OCI-LY3 (cell line): ENCODE results near the gene RBM17.

Source experiments
- H2AFZ ChIP-seq: fragments of 200-600, 300-600 bp; shearing (Covaris generic); 2 replicates; pipeline ENCODE4 v1.6.0; 2014; ENCODE audit warnings: antibody characterized with exemption, low read depth, low read length
- H3K27ac ChIP-seq: fragments of 200-600, 300-600 bp; sonication (generic); 2 replicates; pipeline ENCODE4 v1.5.1; 2014; ENCODE audit warnings: mild to moderate bottlenecking, low read length, moderate library complexity, mixed read lengths
- H3K27me3 ChIP-seq: fragments of 200-600, 300-600 bp; sonication (generic); 2 replicates; pipeline ENCODE4 v1.6.1; 2014; ENCODE audit warnings: low read depth, low read length, mixed read lengths
- H3K36me3 ChIP-seq: fragments of 200-600, 300-600 bp; sonication (generic); replicated peaks from 2 replicates; pipeline ENCODE3; 2014; ENCODE audit warnings: low read depth, low read length, mixed read lengths
- H3K4me1 ChIP-seq: fragments of 300-600, 200-600 bp; sonication (generic); 2 replicates; pipeline ENCODE4 v1.6.1; 2014; ENCODE audit warnings: low read length, mixed read lengths
- H3K4me2 ChIP-seq: fragments of 200-600, 300-600 bp; sonication (generic); 2 replicates; pipeline ENCODE4 v1.6.1; 2014; ENCODE audit warnings: low read length, mixed read lengths
- H3K4me3 ChIP-seq: fragments of 300-600, 200-600 bp; sonication (generic); 2 replicates; pipeline ENCODE4 v1.5.1; 2014; ENCODE audit warnings: antibody characterized with exemption, mild to moderate bottlenecking, low read length, moderate library complexity
- H3K79me2 ChIP-seq: fragments of 300-600, 200-600 bp; shearing (Covaris generic); 2 replicates; pipeline ENCODE4 v1.6.1; 2014; ENCODE audit warnings: mild to moderate bottlenecking, low read length, mixed read lengths
- H3K9ac ChIP-seq: fragments of 300-600, 200-600 bp; shearing (Covaris generic); 2 replicates; pipeline ENCODE4 v1.6.0; 2014; ENCODE audit warnings: mild to moderate bottlenecking, low read length, moderate library complexity
- H3K9me3 ChIP-seq: fragments of 200-600, 300-600 bp; shearing (Covaris generic); 2 replicates; pipeline ENCODE4 v1.6.1; 2014; ENCODE audit warnings: low read length, mixed read lengths; ENCODE audit not compliant: insufficient read depth
- H4K20me1 ChIP-seq: fragments of 200-600, 300-600 bp; sonication (generic); 2 replicates; pipeline ENCODE4 v1.6.1; 2016; ENCODE audit warnings: low read length, mixed read lengths; ENCODE audit not compliant: insufficient read depth
- EZH2phosphoT487 ChIP-seq: fragments of 200-600 bp; shearing (Covaris generic); IDR thresholded peaks from 2 replicates; pipeline ENCODE4 v1.6.1; 2018; ENCODE audit warnings: antibody characterized with exemption, mixed run types, low read depth
- TF ChIP-seq, protein P1 (sequence below): fragments of 200-600, 300-600 bp; sonication (generic); IDR thresholded peaks from 2 replicates; pipeline ENCODE4 v1.5.1; 2014; ENCODE audit warnings: antibody characterized with exemption, low read length, low read depth

Gene RBM17

GRCh38 chr10:6082496-6083395 lies 6.1 kb upstream of the RBM17 start:
- Histone ChIP-seq H3K79me2 (no peaks in the 10 kb centered on the region), H3K9me3 (no peaks in the 10 kb centered on the region), H3K4me1 (peaks cover 44% of the 10 kb centered on the region), H3K27ac (peak overlapping the region; percentile 44; the same call in 1 of the 2 replicates), H3K36me3 (no peaks in the 10 kb centered on the region), H3K4me3 (peak overlapping the region; percentile 72), H3K4me2 (peak overlapping the region; percentile 87), H3K9ac (no peak overlapping the region), H3K27me3 (no peaks in the 10 kb centered on the region), H2AFZ (no peak overlapping the region), H4K20me1 (no peaks in the 10 kb centered on the region)
- TF ChIP-seq, protein P1, sequence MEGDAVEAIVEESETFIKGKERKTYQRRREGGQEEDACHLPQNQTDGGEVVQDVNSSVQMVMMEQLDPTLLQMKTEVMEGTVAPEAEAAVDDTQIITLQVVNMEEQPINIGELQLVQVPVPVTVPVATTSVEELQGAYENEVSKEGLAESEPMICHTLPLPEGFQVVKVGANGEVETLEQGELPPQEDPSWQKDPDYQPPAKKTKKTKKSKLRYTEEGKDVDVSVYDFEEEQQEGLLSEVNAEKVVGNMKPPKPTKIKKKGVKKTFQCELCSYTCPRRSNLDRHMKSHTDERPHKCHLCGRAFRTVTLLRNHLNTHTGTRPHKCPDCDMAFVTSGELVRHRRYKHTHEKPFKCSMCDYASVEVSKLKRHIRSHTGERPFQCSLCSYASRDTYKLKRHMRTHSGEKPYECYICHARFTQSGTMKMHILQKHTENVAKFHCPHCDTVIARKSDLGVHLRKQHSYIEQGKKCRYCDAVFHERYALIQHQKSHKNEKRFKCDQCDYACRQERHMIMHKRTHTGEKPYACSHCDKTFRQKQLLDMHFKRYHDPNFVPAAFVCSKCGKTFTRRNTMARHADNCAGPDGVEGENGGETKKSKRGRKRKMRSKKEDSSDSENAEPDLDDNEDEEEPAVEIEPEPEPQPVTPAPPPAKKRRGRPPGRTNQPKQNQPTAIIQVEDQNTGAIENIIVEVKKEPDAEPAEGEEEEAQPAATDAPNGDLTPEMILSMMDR, result no peak

GRCh38 chr10:6083523-6084475 lies 5.0 kb upstream of the RBM17 start:
- H3K79me2 ChIP-seq, result no peaks in the 10 kb centered on the region; the same call in 1 of the 2 replicates
- peak overlapping the region; percentile 87 for H3K4me2 ChIP-seq
- H3K27ac ChIP-seq, result peak overlapping the region; percentile 44
- TF ChIP-seq, protein P1, result no peak
- no peak for TF ChIP-seq EZH2phosphoT487
- no peaks in the 10 kb centered on the region for H3K9me3 ChIP-seq
- H3K9ac ChIP-seq, result peak overlapping the region; percentile 43
- H3K27me3 ChIP-seq, result no peaks in the 10 kb centered on the region
- H3K4me3 ChIP-seq, result peak overlapping the region; percentile 72
- peak overlapping the region; percentile 55 for H2AFZ ChIP-seq
- H3K4me1 ChIP-seq, result peaks cover 50% of the 10 kb centered on the region
- H3K36me3 ChIP-seq, result no peaks in the 10 kb centered on the region
- no peaks in the 10 kb centered on the region for H4K20me1 ChIP-seq

DNA sequence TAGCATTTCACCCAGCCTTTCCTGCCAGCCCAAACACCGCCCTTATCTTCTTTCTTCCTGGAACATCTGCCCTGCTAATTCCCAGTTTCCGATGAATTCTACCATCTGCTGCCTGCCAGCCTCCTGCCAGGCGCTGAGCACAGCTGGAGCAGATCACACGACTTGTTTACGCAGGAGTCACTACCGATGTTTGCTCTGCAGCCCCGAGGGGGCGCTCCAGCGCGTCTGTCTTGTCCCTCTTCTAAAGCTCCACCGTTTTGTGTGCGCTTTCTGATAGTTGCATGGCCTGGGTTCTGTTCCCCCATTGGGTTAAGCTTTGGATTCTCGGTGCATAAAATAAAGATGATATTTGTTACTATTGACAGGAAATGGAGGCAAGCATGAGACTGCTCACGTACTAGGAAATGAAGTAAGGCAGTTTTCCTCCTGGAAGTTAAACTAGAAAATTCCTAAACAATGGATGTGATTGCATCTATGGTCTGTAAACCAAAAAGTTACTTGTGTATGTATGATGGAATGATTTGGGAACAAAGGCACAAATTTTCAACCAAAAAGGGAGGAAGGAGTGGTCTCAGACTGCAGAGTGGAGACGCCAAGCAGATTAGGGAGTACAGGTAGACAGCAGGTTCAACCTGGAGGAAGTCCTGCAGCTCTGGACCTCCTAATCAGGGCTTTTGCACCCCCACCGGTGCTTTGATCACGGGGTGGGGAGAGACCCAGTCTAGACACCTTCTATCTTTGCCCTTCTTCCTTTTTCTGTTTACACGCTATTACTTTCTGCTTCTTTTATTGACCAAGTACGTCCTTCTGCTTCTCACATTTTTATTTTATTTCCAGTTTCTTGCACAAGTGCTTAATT lies 2.2 kb upstream of the RBM17 start:
- TF ChIP-seq, protein P1, result peak; percentile 80
- no peak for TF ChIP-seq EZH2phosphoT487
- peak overlapping the region; percentile 72 for H3K4me3 ChIP-seq
- H3K79me2 ChIP-seq, result peaks cover 27% of the 10 kb centered on the region
- no peaks in the 10 kb centered on the region for H3K36me3 ChIP-seq
- H3K4me1 ChIP-seq, result peaks cover 61% of the 10 kb centered on the region
- peaks cover 23% of the 10 kb centered on the region for H4K20me1 ChIP-seq
- peak overlapping the region; percentile 65 for H3K27ac ChIP-seq
- no peaks in the 10 kb centered on the region for H3K9me3 ChIP-seq
- H3K4me2 ChIP-seq, result peak overlapping the region; percentile 84
- H3K9ac ChIP-seq, result peak overlapping the region; percentile 41
- H3K27me3 ChIP-seq, result no peaks in the 10 kb centered on the region
- H2AFZ ChIP-seq, result peak overlapping the region; percentile 41; the same call in 1 of the 2 replicates
